PC-3 (cell line): Measurements from ENCODE around the gene CDK4.

ENCODE experiments used
- EZH2 ChIP-seq: fragments of 300-600 bp; sonication (generic); IDR thresholded peaks from one replicate; pipeline ENCODE4 v1.6.1; 2017; ENCODE audit warnings: antibody characterized with exemption, mild to moderate bottlenecking, low read length; ENCODE audit not compliant: unreplicated experiment
- EZH2phosphoT487 ChIP-seq: fragments of 300-600 bp; sonication (generic); IDR thresholded peaks from 2 replicates; pipeline ENCODE4 v1.6.1; 2018; ENCODE audit warnings: mild to moderate bottlenecking, antibody characterized with exemption, low read length, borderline replicate concordance
- TF ChIP-seq, protein P1 (sequence below): fragments of 300-600 bp; sonication (generic); conservative IDR thresholded peaks from 2 replicates; pipeline ENCODE4 v1.5.1; 2017; ENCODE audit warnings: antibody characterized with exemption, low read depth, mild to moderate bottlenecking, low read length

- TF ChIP-seq, protein P1, sequence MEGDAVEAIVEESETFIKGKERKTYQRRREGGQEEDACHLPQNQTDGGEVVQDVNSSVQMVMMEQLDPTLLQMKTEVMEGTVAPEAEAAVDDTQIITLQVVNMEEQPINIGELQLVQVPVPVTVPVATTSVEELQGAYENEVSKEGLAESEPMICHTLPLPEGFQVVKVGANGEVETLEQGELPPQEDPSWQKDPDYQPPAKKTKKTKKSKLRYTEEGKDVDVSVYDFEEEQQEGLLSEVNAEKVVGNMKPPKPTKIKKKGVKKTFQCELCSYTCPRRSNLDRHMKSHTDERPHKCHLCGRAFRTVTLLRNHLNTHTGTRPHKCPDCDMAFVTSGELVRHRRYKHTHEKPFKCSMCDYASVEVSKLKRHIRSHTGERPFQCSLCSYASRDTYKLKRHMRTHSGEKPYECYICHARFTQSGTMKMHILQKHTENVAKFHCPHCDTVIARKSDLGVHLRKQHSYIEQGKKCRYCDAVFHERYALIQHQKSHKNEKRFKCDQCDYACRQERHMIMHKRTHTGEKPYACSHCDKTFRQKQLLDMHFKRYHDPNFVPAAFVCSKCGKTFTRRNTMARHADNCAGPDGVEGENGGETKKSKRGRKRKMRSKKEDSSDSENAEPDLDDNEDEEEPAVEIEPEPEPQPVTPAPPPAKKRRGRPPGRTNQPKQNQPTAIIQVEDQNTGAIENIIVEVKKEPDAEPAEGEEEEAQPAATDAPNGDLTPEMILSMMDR, result no peak
- TF ChIP-seq EZH2 (no peak), EZH2phosphoT487 (no peak)
Observed at GRCh38 chr12:57731411-57732080, 20.6 kb downstream of the CDK4 start.
